Calu3 (cell line): ENCODE data around the gene VSIG4. TPM values are rescaled to one million over a fixed set of nuclear protein-coding genes. Genes with fewer than 3 reads are reported as not detected.

Source experiments
- BruUV-seq: library from RNA; stranded (reverse); fragments of 400-500 nt; replicated peaks from 2 replicates; lab custom pipeline; 2021; lab: Mats Ljungman, UMichigan
- CTCF ChIA-PET: fragments of 300-600 bp; sonication (Branson Sonifier 250); formaldehyde crosslinking; loops from one replicate; lab custom pipeline; 2022; ENCODE audit warnings: antibody characterized with exemption; lab: Charles Lee
- DNase-seq: peaks from one replicate; pipeline ENCODE4 v3.0.0; 2022
- H3K27ac Mint-ChIP-seq: one replicate; pipeline ENCODE4 v1.8.0; 2022; ENCODE audit warnings: mixed read lengths; ENCODE audit not compliant: unreplicated experiment
- H3K27me3 Mint-ChIP-seq: one replicate; pipeline ENCODE4 v1.8.0; 2022; ENCODE audit warnings: mixed read lengths; ENCODE audit not compliant: unreplicated experiment
- H3K36me3 Mint-ChIP-seq: one replicate; pipeline ENCODE4 v1.8.0; 2022; ENCODE audit warnings: mild to moderate bottlenecking, moderate library complexity, mixed read lengths; ENCODE audit not compliant: insufficient read depth, unreplicated experiment
- H3K4me1 Mint-ChIP-seq: one replicate; pipeline ENCODE4 v1.8.0; 2022; ENCODE audit warnings: mild to moderate bottlenecking, low read depth, mixed read lengths; ENCODE audit not compliant: unreplicated experiment
- H3K4me3 Mint-ChIP-seq: one replicate; pipeline ENCODE4 v1.8.0; 2022; ENCODE audit warnings: mild to moderate bottlenecking, low read depth, moderate library complexity, mixed read lengths; ENCODE audit not compliant: unreplicated experiment
- H3K9me3 Mint-ChIP-seq: one replicate; pipeline ENCODE4 v1.8.0; 2022; ENCODE audit warnings: low read depth, mixed read lengths; ENCODE audit not compliant: unreplicated experiment
- intact Hi-C: fragments of 100-400 bp; cut with micrococcal nuclease; formaldehyde crosslinking; loops from one replicate; pipeline ENCODE4 v1.10.0; 2022; ENCODE audit not compliant: unreplicated experiment
- total RNA-seq: library from RNA; stranded (reverse); gene quantifications from 2 replicates; pipeline ENCODE4 v1.2.3, GENCODE V29; 2022
- TF ChIP-seq, protein P1 (sequence below): fragments of 200-600 bp; IDR thresholded peaks from one replicate; pipeline ENCODE4 v1.8.0; 2022; ENCODE audit warnings: antibody characterized with exemption; ENCODE audit not compliant: unreplicated experiment

Gene VSIG4
- total RNA-seq, 1 experiment from 2014 or later: not detected

- TF ChIP-seq, protein P1, sequence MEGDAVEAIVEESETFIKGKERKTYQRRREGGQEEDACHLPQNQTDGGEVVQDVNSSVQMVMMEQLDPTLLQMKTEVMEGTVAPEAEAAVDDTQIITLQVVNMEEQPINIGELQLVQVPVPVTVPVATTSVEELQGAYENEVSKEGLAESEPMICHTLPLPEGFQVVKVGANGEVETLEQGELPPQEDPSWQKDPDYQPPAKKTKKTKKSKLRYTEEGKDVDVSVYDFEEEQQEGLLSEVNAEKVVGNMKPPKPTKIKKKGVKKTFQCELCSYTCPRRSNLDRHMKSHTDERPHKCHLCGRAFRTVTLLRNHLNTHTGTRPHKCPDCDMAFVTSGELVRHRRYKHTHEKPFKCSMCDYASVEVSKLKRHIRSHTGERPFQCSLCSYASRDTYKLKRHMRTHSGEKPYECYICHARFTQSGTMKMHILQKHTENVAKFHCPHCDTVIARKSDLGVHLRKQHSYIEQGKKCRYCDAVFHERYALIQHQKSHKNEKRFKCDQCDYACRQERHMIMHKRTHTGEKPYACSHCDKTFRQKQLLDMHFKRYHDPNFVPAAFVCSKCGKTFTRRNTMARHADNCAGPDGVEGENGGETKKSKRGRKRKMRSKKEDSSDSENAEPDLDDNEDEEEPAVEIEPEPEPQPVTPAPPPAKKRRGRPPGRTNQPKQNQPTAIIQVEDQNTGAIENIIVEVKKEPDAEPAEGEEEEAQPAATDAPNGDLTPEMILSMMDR: no peak
- Mint-ChIP-seq H3K27ac (no peak overlapping the region), H3K4me1 (no peaks in the 10 kb centered on the region), H3K36me3 (no peaks in the 10 kb centered on the region), H3K4me3 (no peak overlapping the region), H3K27me3 (peaks cover 15% of the 10 kb centered on the region), H3K9me3 (no peaks in the 10 kb centered on the region)
- CTCF ChIA-PET: no interaction called here
- BruUV-seq: no TSS peak
- DNase-seq: no peak
- intact Hi-C loops: no loop called here
Measured at GRCh38 chrX:66015152-66015831, 24.6 kb downstream of the VSIG4 start.

- H3K27me3 Mint-ChIP-seq: peaks cover 9% of the 10 kb centered on the region
- no peak overlapping the region for H3K4me3 Mint-ChIP-seq
- no peak for DNase-seq
- H3K27ac Mint-ChIP-seq: no peak overlapping the region
- TF ChIP-seq, protein P1: no peak
- no peaks in the 10 kb centered on the region for H3K36me3 Mint-ChIP-seq
- H3K4me1 Mint-ChIP-seq: no peaks in the 10 kb centered on the region
- BruUV-seq: no TSS peak
- intact Hi-C loops: no loop called here
- CTCF ChIA-PET: no interaction called here
- H3K9me3 Mint-ChIP-seq: no peaks in the 10 kb centered on the region
Measured at GRCh38 chrX:66014556-66014955, 25.3 kb downstream of the VSIG4 start.

- CTCF ChIA-PET: no interaction called here
- H3K27me3 Mint-ChIP-seq: peaks cover 5% of the 10 kb centered on the region
- H3K9me3 Mint-ChIP-seq: no peaks in the 10 kb centered on the region
- intact Hi-C loops: no loop called here
- no peak overlapping the region for H3K4me3 Mint-ChIP-seq
- TF ChIP-seq, protein P1: no peak
- no peak overlapping the region for H3K27ac Mint-ChIP-seq
- no peak for DNase-seq
- no peaks in the 10 kb centered on the region for H3K4me1 Mint-ChIP-seq
- no TSS peak for BruUV-seq
- H3K36me3 Mint-ChIP-seq: no peaks in the 10 kb centered on the region
Measured at GRCh38 chrX:66014084-66014483, 25.8 kb downstream of the VSIG4 start.

DNA sequence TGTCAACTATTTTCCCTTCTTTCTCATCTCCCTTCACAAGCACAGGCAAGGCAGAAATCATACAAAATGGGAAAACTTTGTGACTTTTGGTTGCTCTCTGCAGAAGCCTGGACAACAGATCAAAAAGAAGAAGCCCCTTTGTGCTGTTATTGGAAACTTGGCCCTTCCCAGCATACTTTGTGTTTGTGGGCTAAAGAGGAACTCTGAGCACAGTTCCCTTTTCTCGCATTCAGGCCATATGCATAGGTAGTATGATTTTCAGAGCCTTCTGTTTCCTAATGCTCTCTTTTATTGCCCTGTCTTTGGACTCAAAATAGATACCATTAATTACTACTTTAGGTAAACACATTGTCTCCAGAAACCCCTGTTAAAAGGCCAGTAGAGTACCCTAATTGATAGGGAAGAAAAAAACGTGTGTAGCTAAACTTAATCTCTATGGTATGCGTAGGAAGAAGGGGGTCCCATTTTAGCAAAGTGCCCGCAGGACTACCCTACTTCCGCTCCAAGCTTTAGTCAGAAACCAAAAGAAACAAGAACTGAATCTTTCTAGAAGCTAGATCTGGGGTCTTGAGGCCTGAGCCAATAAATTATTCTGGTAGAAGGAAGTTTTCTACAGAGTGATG, 26.6 kb downstream of the VSIG4 start:
- BruUV-seq: no TSS peak
- no peak overlapping the region for H3K27ac Mint-ChIP-seq
- CTCF ChIA-PET: no interaction called here
- no peaks in the 10 kb centered on the region for H3K36me3 Mint-ChIP-seq
- TF ChIP-seq, protein P1: no peak
- intact Hi-C loops: no loop called here
- no peak overlapping the region for H3K4me3 Mint-ChIP-seq
- H3K9me3 Mint-ChIP-seq: no peaks in the 10 kb centered on the region
- DNase-seq: no peak
- H3K4me1 Mint-ChIP-seq: no peaks in the 10 kb centered on the region
- no peaks in the 10 kb centered on the region for H3K27me3 Mint-ChIP-seq
